ENCODE data around the gene CDK5R1. TPM values are rescaled to one million over a fixed set of nuclear protein-coding genes. Genes with fewer than 3 reads are reported as not detected.

The CDK5R1 gene
- total and polyA plus RNA-seq, 2 experiments from 2014 or later: 0.63 to 1.2 TPM

GRCh38 chr17:32461853-32462617 is 24.8 kb upstream of the CDK5R1 start:
- Histone ChIP-seq H3K27me3 (replicated peaks; ENCODE audit: insufficient read depth) (no peaks in the 10 kb centered on the region), H3K9me3 (ENCODE audit: low read depth) (no peaks in the 10 kb centered on the region), H3K27ac (no peak overlapping the region), H3K9ac (no peak overlapping the region), H3K79me2 (ENCODE audit: insufficient read depth) (peaks cover 82% of the 10 kb centered on the region), H2AFZ (no peak overlapping the region), H3K4me1 (ENCODE audit: insufficient read depth) (no peaks in the 10 kb centered on the region), H3F3A (ENCODE audit: insufficient read depth) (peaks cover 6% of the 10 kb centered on the region; the same call in 1 of the 2 replicates), H3K4me3 (no peak overlapping the region), H3K9me2 (ENCODE audit: insufficient read depth) (no peaks in the 10 kb centered on the region), H4K20me1 (ENCODE audit: insufficient read depth) (peaks cover 4% of the 10 kb centered on the region; the same call in 1 of the 2 replicates), H3K4me2 (ENCODE audit: unreplicated experiment) (no peak overlapping the region), H3K36me3 (ENCODE audit: low read depth) (peaks cover 40% of the 10 kb centered on the region)
- WGBS, 2 experiments (ENCODE audit: low coverage in 1 of 2, low lambda C conversion rate in 2 of 2, missing lambda C conversion rate in 2 of 2): 41 to 44% methylated on average over 1 of the region's 1 CpG
- in situ Hi-C loops (cut with MboI): no loop called here
- DNase-seq: peak; percentile 80
- TF ChIP-seq EZH2 (IDR thresholded peaks at IDR 0.05; ENCODE audit: insufficient read depth, poor library complexity, severe bottlenecking): no peak
- TF ChIP-seq EZH2phosphoT487 (IDR thresholded peaks at IDR 0.05; ENCODE audit: insufficient read depth, low read depth): no peak

GRCh38 chr17:32463304-32463703 is 23.5 kb upstream of the CDK5R1 start:
- WGBS, 2 experiments (ENCODE audit: low coverage in 1 of 2, low lambda C conversion rate in 2 of 2, missing lambda C conversion rate in 2 of 2): 95 to 98% methylated on average over 3 of the region's 3 CpGs
- H3K79me2 ChIP-seq (ENCODE audit: insufficient read depth): peaks cover 81% of the 10 kb centered on the region
- H3K27ac ChIP-seq: no peak overlapping the region
- H3K4me2 ChIP-seq (ENCODE audit: unreplicated experiment): no peak overlapping the region
- H2AFZ ChIP-seq: no peak overlapping the region
- peaks cover 6% of the 10 kb centered on the region; the same call in 1 of the 2 replicates for H3F3A ChIP-seq (ENCODE audit: insufficient read depth)
- no peak overlapping the region for H3K9ac ChIP-seq
- peaks cover 9% of the 10 kb centered on the region; the same call in 1 of the 2 replicates for H4K20me1 ChIP-seq (ENCODE audit: insufficient read depth)
- H3K9me2 ChIP-seq (ENCODE audit: insufficient read depth): no peaks in the 10 kb centered on the region
- H3K36me3 ChIP-seq (ENCODE audit: low read depth): peaks cover 45% of the 10 kb centered on the region
- no peaks in the 10 kb centered on the region for H3K27me3 ChIP-seq (replicated peaks; ENCODE audit: insufficient read depth)
- H3K9me3 ChIP-seq (ENCODE audit: low read depth): no peaks in the 10 kb centered on the region
- DNase-seq: no peak
- in situ Hi-C loops (cut with MboI): no loop called here
- TF ChIP-seq EZH2 (IDR thresholded peaks at IDR 0.05; ENCODE audit: insufficient read depth, poor library complexity, severe bottlenecking) (no peak), EZH2phosphoT487 (IDR thresholded peaks at IDR 0.05; ENCODE audit: insufficient read depth, low read depth) (no peak)
- H3K4me3 ChIP-seq: no peak overlapping the region
- no peaks in the 10 kb centered on the region for H3K4me1 ChIP-seq (ENCODE audit: insufficient read depth)

DNA sequence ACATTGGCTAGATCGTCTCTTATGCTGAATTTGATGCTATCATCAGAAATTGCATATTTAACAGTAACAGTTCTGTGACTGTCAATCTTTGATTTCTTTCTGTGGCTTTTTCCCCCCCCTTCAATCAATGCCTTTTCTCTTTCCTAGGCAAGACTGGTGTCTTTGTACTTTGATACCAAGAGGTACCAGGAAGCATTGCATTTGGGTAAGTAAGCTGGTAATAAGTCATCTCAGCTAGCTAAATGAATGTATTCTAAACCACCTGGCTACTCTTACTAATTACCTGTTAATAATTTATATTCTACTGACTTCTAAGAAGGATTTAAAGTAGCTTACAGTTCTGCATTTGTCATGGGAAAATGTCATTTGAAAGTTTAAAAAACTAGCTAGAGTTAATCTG is 22.4 kb upstream of the CDK5R1 start:
- H2AFZ ChIP-seq: no peak overlapping the region
- no peak overlapping the region for H3K9ac ChIP-seq
- no peaks in the 10 kb centered on the region for H3K9me3 ChIP-seq (ENCODE audit: low read depth)
- H3K9me2 ChIP-seq (ENCODE audit: insufficient read depth): no peaks in the 10 kb centered on the region
- peaks cover 79% of the 10 kb centered on the region for H3K79me2 ChIP-seq (ENCODE audit: insufficient read depth)
- H3K4me1 ChIP-seq (ENCODE audit: insufficient read depth): no peaks in the 10 kb centered on the region
- H3F3A ChIP-seq (ENCODE audit: insufficient read depth): peaks cover 6% of the 10 kb centered on the region; the same call in 1 of the 2 replicates
- H3K4me3 ChIP-seq: no peak overlapping the region
- H3K36me3 ChIP-seq (ENCODE audit: low read depth): peaks cover 52% of the 10 kb centered on the region
- TF ChIP-seq EZH2 (IDR thresholded peaks at IDR 0.05; ENCODE audit: insufficient read depth, poor library complexity, severe bottlenecking): no peak
- TF ChIP-seq EZH2phosphoT487 (IDR thresholded peaks at IDR 0.05; ENCODE audit: insufficient read depth, low read depth): no peak
- in situ Hi-C loops (cut with MboI): no loop called here
- no peak for DNase-seq
- 57 to 66% methylated on average over 1 of the region's 1 CpG for WGBS, 2 experiments (ENCODE audit: low coverage in 1 of 2, low lambda C conversion rate in 2 of 2, missing lambda C conversion rate in 2 of 2)
- peaks cover 10% of the 10 kb centered on the region; the same call in 1 of the 2 replicates for H4K20me1 ChIP-seq (ENCODE audit: insufficient read depth)
- no peak overlapping the region for H3K27ac ChIP-seq
- no peak overlapping the region for H3K4me2 ChIP-seq (ENCODE audit: unreplicated experiment)
- H3K27me3 ChIP-seq (replicated peaks; ENCODE audit: insufficient read depth): no peaks in the 10 kb centered on the region

- Histone ChIP-seq H3K9ac (no peak overlapping the region), H3K27ac (no peak overlapping the region), H3K79me2 (ENCODE audit: insufficient read depth) (peaks cover 71% of the 10 kb centered on the region), H3K36me3 (ENCODE audit: low read depth) (peaks cover 69% of the 10 kb centered on the region), H3K9me2 (ENCODE audit: insufficient read depth) (no peaks in the 10 kb centered on the region), H4K20me1 (ENCODE audit: insufficient read depth) (peaks cover 6% of the 10 kb centered on the region; the same call in 1 of the 2 replicates), H3K9me3 (ENCODE audit: low read depth) (no peaks in the 10 kb centered on the region), H3F3A (ENCODE audit: insufficient read depth) (no peaks in the 10 kb centered on the region), H2AFZ (no peak overlapping the region), H3K4me3 (no peak overlapping the region), H3K4me1 (ENCODE audit: insufficient read depth) (no peaks in the 10 kb centered on the region), H3K27me3 (replicated peaks; ENCODE audit: insufficient read depth) (no peaks in the 10 kb centered on the region), H3K4me2 (ENCODE audit: unreplicated experiment) (no peak overlapping the region)
- in situ Hi-C loops (cut with MboI): no loop called here
- TF ChIP-seq EZH2phosphoT487 (IDR thresholded peaks at IDR 0.05; ENCODE audit: insufficient read depth, low read depth) (no peak), EZH2 (IDR thresholded peaks at IDR 0.05; ENCODE audit: insufficient read depth, poor library complexity, severe bottlenecking) (no peak)
- 95 to 100% methylated on average over 7 of the region's 7 CpGs for WGBS, 2 experiments (ENCODE audit: low coverage in 1 of 2, low lambda C conversion rate in 2 of 2, missing lambda C conversion rate in 2 of 2)
- DNase-seq: no peak
These were observed 18.8 kb upstream of the CDK5R1 start for GRCh38 chr17:32467949-32468348.
